HG02588 (cell line): ENCODE results near the gene WASHC3.

Experiments
- ATAC-seq: cut with Tn5 transposase; IDR thresholded peaks from one replicate; pipeline ENCODE4 v1.9.1; 2021; ENCODE audit warnings: mild to moderate bottlenecking, moderate library complexity; ENCODE audit not compliant: unreplicated experiment

WASHC3 gene

GRCh38 chr12:101982307-101982706 is 79.5 kb downstream of the WASHC3 start:
- ATAC-seq = no peak

- no peak for ATAC-seq
Observed at GRCh38 chr12:101981868-101982267, 79.9 kb downstream of the WASHC3 start.

- ATAC-seq = no peak
Observed at GRCh38 chr12:101968770-101969169, 93.0 kb downstream of the WASHC3 start.

GRCh38 chr12:101967506-101967905 is 94.3 kb downstream of the WASHC3 start:
- ATAC-seq = no peak

GRCh38 chr12:101966496-101966895 is 95.3 kb downstream of the WASHC3 start:
- ATAC-seq = no peak

GRCh38 chr12:101963697-101964096 is 98.1 kb downstream of the WASHC3 start:
- ATAC-seq = no peak
